GM21381 (cell line): ENCODE data around the gene HSF5.

Experiments used
- ATAC-seq: cut with Tn5 transposase; IDR thresholded peaks from one replicate; pipeline ENCODE4 v1.9.1; 2021; ENCODE audit warnings: mild to moderate bottlenecking, moderate library complexity; ENCODE audit not compliant: unreplicated experiment

The HSF5 gene, protein sequence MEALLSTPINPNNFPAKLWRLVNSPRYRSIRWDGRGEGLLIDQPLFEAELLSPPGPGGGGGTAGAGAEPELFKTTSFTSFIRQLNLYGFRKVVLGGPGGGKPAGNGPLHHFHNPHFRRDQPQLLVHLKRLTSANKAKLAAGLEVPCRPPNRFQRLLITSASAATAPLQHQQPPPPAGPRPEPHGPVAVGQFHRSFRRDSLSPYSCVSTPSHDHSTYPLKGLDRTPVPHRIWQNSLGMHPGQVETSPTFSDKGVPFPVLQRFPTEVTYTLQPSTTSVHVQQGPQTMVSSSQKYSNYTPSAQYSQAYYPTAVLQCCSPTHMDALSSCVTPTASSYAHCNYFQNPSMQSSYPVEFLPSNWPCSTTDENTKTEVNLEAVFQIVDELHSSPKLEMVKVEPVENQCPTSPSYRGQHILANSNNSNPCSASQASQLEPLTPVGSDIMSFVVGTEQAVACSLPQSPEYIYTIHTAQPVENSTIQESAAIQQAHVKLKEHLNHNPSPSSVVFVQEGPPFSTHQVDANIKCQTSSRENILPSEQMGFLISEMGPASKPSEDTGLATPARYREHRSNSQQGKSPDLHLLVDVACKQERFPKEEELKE

DNA sequence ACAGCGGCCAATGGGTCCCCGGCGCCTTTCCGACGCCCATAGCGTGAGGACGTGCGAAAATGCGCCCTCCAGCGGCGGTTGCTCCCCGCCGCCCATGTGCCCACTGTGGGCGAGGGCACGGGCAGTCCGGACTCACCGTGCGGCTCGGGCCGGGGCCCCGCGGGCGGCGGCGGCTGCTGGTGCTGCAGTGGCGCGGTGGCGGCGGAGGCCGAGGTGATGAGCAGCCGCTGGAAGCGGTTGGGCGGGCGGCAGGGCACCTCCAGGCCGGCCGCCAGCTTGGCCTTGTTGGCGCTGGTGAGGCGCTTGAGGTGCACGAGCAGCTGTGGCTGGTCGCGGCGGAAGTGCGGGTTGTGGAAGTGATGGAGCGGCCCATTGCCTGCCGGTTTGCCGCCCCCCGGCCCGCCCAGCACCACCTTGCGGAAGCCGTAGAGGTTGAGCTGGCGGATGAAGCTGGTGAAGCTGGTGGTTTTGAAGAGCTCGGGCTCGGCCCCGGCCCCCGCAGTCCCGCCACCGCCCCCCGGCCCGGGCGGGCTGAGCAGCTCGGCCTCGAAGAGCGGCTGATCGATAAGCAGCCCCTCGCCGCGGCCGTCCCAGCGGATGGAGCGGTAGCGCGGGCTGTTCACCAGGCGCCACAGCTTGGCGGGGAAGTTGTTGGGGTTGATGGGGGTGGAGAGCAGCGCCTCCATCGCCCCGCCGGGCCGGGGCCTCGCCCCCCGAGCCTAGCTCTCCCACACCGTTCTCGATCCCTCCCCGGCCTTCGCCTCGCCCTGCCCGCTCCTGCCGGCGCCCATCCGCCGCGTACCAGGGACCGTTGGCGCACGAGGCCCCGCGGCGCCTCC, at the start of gene HSF5:
Gene HSF5, minus strand, starts transcription at position 820 of the 839 bp plus-strand sequence. Its CDS starts 134 bp downstream, at position 686.
- ATAC-seq = no peak

GRCh38 chr17:58537266-58537665, 49.1 kb upstream of the HSF5 start:
- no peak for ATAC-seq

DNA sequence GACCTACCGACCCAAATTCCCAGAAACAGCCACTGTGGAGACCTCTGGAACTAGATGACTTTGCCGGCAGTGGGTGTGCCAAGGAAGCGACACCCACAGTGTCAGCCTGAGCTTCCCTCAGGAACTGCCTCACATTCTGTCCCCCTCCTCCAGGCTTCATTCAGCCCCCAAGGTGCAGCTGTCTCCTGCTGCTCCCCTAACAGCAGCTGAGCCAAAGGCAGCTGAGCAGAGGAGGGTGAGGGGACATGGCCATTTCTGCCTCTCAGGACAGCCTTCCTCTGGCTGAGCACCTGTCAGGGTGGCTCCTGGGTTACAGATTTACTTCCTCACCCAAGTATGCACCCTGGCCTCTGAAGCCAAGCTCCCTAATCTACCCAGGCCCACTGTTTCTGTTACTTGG, 48.3 kb upstream of the HSF5 start:
- no peak for ATAC-seq

- ATAC-seq = no peak
Observed at GRCh38 chr17:58535431-58535830, 47.2 kb upstream of the HSF5 start.

DNA sequence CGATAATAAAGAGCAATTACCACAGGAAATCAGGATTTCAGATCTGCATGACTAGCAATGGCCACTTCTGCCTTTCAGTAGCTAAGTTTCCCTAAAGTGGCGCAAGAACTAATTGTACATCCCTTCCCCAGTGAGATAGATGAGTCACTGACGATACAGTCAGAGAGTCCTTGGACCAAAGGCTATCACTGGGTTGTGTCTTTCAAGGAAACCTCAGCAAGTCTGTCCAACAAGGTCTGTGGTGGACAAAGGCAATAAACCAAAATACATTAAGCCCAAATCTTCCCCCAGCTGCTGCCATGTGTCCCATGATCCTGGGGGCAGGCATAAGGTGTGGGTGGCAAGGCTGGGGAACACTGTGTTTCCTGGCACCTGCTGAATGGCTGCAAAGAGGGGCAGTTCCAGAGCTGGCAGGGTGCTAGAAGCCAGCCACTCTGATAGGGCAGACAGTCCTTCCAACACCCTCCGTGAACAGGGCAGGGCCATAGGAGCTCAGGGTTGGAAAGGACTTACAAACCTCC, 46.8 kb upstream of the HSF5 start:
- no peak for ATAC-seq

- ATAC-seq = no peak
Observed at GRCh38 chr17:58534331-58534730, 46.1 kb upstream of the HSF5 start.

DNA sequence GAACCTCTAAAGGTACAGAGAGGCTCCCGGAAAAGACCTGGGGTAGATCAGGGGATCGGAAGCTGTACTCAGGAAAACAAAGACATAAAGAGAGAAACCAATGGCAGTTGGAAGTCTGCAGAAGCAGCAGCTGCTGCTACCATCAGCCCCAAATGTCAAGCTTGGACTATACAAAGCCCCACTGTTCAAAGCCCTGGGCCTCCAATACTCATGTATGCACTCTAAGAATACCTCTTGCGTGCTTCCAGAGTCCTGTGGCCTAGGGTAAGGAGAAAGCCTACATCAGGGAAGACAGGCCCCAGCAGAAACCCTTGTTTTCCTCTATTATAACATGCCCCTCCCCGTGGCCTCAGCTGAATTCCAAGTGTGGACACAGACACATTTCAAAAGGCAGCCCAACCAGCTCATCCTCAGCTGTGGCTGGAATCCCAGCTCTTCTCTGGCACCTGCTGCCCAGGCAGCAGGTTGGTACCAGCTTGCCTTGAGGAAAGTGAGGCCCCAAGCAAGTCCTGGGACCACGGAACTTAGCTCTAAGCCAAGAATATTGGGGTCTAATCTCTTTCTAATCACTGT, 45.5 kb upstream of the HSF5 start:
- ATAC-seq = no peak

- no peak for ATAC-seq
Observed at GRCh38 chr17:58532555-58532951, 44.3 kb upstream of the HSF5 start.

DNA sequence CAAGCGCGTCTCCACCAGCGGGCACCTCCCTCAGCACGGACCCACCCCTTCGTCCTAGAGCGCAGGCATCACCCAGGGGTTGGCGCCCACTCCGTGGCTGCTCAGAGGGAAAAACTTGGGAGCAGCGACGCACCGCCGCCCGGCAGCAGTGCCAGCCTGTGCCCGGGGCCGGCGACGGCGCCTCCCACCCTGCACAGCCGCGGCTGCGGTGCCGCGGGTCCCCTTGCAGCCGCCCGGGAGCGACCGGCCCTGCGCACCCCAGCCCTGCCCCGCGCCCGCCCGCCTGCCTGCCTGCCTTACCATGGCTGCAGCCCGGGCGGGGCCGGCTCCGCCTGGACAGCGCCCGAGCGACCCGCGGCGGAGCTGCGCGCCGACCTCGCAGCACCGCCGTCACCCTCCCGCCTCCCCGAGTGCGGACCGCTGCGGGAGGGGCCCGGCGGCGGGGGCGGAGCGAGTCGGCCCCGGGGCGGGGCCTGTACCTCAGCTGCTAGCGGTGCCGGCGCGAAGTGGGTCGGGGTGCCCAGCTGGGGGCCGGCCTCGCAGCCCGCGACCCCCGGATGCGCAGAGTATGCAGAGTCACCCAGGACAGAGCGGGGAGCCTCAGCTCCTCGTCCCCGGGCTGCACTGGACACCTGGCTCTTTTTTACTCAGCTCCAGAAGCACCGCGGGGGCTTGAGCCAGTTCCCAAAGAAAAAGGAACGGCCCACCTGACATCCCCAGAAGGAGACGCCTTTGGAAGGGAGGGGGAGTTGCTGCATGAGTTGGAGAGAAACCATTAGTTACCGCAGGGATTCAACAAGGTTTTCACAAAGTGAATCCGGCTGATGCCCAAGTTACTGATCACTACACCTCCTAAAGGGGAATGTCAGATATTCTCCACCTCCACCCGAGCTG, 43.7 kb upstream of the HSF5 start:
- ATAC-seq = no peak

DNA sequence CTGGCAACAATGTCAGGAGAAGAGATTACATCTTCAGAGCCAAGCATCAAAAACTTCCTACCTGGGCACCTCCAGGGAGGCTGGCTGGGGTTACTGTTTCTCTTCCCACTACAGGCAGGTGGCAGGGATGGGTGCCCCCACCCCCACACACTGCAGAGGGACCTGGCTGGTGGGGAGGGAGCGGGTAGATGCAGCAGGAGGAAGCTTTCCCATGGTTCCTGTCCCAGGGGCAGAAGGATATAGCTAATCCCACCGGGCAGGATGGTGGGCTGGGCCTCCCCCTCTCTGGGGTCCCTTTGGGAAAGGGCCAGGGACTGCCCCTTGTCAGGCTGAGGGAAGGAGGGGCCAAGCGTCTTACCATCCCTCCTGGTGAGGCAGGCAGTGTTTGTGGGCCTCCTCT, 42.9 kb upstream of the HSF5 start:
- ATAC-seq = no peak

GRCh38 chr17:58530655-58531054, 42.4 kb upstream of the HSF5 start:
- ATAC-seq = no peak

DNA sequence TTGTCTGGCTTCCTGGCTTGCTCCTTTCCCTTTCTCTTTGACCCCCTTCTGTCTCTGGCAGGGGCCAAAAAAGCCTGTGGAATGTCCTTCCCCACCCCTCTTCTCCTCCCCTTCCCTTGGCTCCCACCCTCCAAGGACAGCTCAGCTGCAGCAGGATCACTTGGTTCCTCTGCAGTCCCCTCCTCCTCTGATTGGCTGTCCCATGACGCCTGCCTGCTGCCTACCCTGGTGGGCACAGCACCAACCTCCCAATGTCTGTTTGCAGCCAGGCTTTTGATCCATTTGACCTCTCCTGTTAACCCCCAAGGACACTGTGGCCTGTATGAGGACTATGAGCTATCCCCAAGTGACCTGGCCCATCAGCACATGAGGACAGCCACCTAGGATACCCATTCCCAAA, 41.1 kb upstream of the HSF5 start:
- ATAC-seq = no peak

DNA sequence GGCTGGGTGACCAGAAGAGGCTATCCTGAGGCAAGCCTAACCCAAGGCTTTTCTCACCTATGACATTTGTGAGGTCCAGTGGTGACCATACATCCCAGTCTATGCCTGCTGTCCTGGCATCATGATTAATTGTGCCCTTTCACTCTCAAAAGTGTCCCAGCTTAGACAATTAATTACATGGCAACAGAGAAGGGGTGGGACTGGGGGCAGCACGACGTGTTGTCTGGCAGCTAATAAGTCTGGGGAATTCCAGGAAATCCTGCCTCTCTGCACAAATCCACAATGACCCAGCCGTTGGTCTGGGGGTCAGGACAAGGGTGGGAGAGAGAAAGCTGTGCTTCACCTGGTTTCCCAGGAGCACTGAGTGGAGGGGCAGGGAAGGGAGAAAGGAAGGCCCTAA, 40.2 kb upstream of the HSF5 start:
- ATAC-seq = no peak

- ATAC-seq = no peak
Observed at GRCh38 chr17:58527949-58528348, 39.7 kb upstream of the HSF5 start.

DNA sequence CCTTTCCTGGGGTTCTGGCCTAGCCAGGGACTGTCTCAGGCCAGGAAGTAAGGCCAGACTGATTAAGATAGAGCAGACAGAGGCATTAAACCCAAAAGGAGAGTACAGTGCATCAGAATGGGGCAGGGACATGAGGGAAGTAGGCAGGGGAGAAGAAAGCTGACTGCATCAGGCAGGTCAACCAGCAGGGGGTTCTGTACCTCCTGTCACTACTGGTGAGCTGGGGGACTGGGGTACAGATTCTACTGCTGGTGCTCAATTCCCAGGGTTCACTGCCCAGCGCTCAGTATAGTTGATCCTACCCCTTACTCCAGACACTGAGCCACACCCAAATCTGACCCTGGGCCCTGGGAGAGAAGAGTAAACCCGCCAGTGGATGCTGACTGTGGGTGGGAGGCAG, 39.1 kb upstream of the HSF5 start:
- ATAC-seq = no peak

- ATAC-seq = no peak
Observed at GRCh38 chr17:58525239-58525638, 37.0 kb upstream of the HSF5 start.

DNA sequence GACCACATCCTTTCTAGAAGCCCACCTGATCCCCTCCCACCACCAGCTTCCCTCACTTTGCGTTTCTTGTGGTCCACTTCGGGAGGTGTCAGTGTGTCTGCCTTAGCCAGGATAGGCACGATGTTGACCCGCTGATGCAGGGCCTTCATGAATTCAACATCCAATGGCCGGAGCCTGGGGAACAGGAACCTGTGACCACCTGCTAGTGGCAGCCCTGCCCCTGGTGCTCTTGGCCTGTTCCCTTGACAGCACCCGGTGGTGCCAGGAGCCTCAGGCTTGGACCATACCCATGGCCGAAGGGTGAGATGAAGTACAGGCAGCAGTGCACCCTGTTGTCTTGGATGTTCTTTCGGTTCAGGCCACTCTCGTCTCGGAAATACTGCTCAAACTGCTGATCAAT, 33.5 kb upstream of the HSF5 start:
- no peak for ATAC-seq

- no peak for ATAC-seq
Observed at GRCh38 chr17:58520843-58521430, 32.7 kb upstream of the HSF5 start.

DNA sequence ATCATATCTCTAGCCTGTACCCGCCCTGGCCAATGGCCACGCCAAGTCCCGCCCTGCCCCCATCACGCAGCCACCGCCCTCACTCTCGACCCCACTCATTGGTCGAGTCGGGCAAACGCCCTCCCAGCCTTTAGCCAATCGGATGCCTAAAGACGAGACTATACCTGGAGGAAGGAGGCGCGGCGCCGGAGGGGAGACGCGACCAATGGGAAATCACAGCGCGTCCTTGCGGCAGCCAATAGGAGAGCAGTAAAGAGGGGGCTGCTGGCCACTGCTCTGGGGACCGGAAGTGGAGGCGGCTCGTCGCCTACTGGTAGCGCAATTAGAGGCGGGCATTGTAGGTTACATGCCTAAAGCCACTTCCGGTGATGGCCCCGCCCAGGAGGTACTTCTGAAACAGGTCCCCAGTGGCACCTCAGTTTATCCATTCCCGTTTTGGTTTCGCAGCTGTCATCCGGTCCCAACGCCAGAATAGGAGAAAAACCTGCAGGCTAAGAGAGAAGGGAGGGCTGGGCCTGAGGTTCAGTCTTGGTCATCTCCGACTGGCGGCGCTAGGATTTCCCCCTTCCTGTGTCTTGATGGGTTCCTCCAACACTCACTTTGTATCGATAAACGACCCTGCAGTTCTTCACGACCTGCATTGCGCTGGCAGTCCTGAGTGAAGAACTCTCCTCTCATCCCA, 29.9 kb upstream of the HSF5 start:
- peak; percentile 75 for ATAC-seq
